Measurements from ENCODE around the gene OR2K2.

Gene OR2K2

DNA sequence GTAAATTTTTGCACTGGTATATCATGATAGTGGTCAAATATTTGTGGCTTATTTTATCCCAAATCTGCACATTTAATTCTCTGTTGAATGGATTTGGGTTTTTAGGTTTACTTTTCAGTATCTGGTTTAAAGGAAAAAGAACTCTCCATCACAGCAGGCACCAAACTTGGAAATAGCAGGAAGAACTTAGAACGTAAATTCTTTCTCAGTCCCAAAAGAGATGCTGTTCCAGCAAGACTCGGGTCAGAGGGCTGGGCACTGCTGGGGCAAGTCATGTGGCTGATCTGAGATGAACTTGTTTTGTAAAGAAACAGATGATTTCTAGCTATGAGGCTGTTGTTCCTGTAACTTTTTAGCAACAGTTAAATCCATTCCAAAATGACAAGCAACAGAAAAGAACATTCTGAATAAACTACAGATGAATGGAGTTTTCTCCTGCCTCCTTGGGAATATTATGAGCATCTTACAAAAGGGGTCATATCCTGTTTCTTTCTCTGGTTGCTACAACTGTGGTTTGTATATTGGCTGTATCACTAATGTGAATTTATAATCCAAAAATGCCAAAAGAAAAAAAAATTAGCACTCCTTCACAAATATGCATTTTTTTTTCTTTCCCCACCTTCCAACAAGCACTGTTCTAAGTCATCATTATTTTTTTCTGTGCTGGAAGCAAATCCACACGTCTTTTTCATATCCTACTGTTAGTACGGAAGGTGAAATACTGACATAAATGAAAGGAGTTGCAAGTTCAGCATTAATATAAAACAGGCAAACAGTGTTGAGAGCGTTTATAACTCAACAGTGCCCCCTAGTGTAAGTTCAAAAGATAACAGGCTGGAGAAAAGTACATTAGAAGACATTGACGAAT is 31.1 kb downstream of the OR2K2 start:
- TF ChIP-seq, protein P1, sequence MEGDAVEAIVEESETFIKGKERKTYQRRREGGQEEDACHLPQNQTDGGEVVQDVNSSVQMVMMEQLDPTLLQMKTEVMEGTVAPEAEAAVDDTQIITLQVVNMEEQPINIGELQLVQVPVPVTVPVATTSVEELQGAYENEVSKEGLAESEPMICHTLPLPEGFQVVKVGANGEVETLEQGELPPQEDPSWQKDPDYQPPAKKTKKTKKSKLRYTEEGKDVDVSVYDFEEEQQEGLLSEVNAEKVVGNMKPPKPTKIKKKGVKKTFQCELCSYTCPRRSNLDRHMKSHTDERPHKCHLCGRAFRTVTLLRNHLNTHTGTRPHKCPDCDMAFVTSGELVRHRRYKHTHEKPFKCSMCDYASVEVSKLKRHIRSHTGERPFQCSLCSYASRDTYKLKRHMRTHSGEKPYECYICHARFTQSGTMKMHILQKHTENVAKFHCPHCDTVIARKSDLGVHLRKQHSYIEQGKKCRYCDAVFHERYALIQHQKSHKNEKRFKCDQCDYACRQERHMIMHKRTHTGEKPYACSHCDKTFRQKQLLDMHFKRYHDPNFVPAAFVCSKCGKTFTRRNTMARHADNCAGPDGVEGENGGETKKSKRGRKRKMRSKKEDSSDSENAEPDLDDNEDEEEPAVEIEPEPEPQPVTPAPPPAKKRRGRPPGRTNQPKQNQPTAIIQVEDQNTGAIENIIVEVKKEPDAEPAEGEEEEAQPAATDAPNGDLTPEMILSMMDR (IDR thresholded peaks at IDR 0.05; ENCODE audit: low read depth, low read length), result peak; percentile 73
- H3K36me3 ChIP-seq, result no peaks in the 10 kb centered on the region
- H3K4me1 ChIP-seq, result no peaks in the 10 kb centered on the region; the same call in 1 of the 2 replicates
- H3K9me3 ChIP-seq, result no peaks in the 10 kb centered on the region
- peak overlapping the region; percentile 38 for H3K4me3 ChIP-seq (ENCODE audit: low read depth, low read length)
- DNase-seq, result no peak
- H3K27me3 ChIP-seq, result no peaks in the 10 kb centered on the region

GRCh38 chr9:111298111-111298510 is 31.9 kb downstream of the OR2K2 start:
- DNase-seq, result no peak
- H3K4me1 ChIP-seq, result no peaks in the 10 kb centered on the region; the same call in 1 of the 2 replicates
- TF ChIP-seq, protein P1 (IDR thresholded peaks at IDR 0.05; ENCODE audit: low read depth, low read length), result no peak
- no peaks in the 10 kb centered on the region for H3K36me3 ChIP-seq
- H3K9me3 ChIP-seq, result no peaks in the 10 kb centered on the region
- no peaks in the 10 kb centered on the region for H3K27me3 ChIP-seq
- H3K4me3 ChIP-seq (ENCODE audit: low read depth, low read length), result no peak overlapping the region

- Histone ChIP-seq H3K4me3 (ENCODE audit: low read depth, low read length) (no peak overlapping the region), H3K36me3 (no peaks in the 10 kb centered on the region), H3K4me1 (no peaks in the 10 kb centered on the region; the same call in 1 of the 2 replicates), H3K9me3 (no peaks in the 10 kb centered on the region), H3K27me3 (no peaks in the 10 kb centered on the region)
- TF ChIP-seq, protein P1 (IDR thresholded peaks at IDR 0.05; ENCODE audit: low read depth, low read length), result no peak
- DNase-seq, result no peak
Measured at GRCh38 chr9:111297066-111297824, 32.8 kb downstream of the OR2K2 start.

DNA sequence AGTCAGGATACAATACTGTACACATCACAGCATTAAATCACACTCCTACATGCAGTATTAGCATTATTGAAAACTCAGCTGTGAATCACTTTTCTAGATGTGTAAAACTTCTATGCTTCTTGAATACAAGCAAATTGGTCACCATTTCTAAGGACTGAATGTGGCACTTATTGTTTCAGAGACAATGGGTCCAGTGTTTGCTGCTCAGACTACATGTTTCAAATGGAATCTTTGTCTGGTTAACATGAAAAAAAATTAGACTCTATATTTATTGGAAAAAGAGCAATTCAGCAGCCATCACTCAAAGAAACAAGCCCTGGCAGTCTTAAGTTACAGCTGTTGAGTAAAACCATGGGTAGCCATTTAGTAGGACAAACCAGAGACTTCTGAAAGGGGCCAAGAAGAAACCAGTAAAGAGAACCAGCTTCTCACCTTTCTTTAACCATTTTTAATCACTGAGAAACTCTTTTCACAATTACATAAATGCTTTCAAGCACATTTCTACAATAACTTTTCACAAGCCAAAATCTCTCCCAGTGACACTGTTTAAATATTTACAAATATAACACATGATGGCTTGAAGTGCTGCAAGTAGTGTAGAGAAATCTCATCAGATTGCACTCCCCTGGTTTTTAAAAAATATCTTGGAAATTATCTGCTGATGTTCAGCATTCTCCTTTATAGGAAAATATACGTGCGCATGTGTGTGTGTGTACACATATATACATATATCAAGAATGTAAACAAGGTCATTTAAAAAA is 35.2 kb downstream of the OR2K2 start:
- Histone ChIP-seq H3K9me3 (no peaks in the 10 kb centered on the region), H3K4me3 (ENCODE audit: low read depth, low read length) (no peak overlapping the region), H3K27me3 (no peaks in the 10 kb centered on the region), H3K36me3 (no peaks in the 10 kb centered on the region), H3K4me1 (no peaks in the 10 kb centered on the region; the same call in 1 of the 2 replicates)
- TF ChIP-seq, protein P1 (IDR thresholded peaks at IDR 0.05; ENCODE audit: low read depth, low read length), result no peak
- no peak for DNase-seq

GRCh38 chr9:111287127-111287526 is 42.9 kb downstream of the OR2K2 start:
- DNase-seq, result no peak
- Histone ChIP-seq H3K4me3 (ENCODE audit: low read depth, low read length) (no peak overlapping the region), H3K4me1 (no peaks in the 10 kb centered on the region), H3K9me3 (no peaks in the 10 kb centered on the region), H3K27me3 (no peaks in the 10 kb centered on the region), H3K36me3 (no peaks in the 10 kb centered on the region)
- TF ChIP-seq, protein P1 (IDR thresholded peaks at IDR 0.05; ENCODE audit: low read depth, low read length), result no peak

Data from BE2C (cell line).